Activated CD4-positive, alpha-beta T cell treated with anti-CD3 and anti-CD28 coated beads for 1 hour (primary cell): ENCODE results near the gene TFDP1.

Experiments used
- DNase-seq: peaks from one replicate; pipeline ENCODE4 v3.0.0-alpha.2; 2020

The TFDP1 gene

DNA sequence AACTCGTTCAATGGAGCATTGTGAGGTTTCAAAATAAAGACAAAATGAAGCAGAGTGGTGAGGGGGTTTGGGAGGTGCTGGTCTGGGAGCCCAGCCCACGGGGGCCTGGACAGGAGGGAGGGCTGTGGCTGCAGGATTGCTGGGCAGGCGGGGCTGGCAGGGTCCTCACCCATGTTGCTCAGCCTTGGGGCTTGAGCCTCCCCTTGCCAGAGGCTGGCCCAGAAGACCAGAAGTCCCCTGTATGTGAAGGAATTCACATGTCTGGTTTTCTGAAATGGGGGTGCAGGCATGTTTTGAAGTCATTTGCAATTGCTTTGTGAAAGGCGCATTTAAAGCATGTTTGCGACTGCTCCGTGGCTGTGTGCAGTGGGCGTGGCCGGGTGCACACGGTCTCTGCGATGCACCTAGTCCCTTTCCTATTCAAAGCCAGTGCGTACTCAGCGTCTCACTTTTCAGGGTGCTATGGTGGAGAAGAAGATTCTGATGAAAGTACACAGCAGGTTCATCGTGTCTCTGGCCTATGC is 84.7 kb downstream of the TFDP1 start:
- no peak for DNase-seq

- DNase-seq = no peak
Observed at GRCh38 chr13:113669755-113670341, 85.3 kb downstream of the TFDP1 start.

DNA sequence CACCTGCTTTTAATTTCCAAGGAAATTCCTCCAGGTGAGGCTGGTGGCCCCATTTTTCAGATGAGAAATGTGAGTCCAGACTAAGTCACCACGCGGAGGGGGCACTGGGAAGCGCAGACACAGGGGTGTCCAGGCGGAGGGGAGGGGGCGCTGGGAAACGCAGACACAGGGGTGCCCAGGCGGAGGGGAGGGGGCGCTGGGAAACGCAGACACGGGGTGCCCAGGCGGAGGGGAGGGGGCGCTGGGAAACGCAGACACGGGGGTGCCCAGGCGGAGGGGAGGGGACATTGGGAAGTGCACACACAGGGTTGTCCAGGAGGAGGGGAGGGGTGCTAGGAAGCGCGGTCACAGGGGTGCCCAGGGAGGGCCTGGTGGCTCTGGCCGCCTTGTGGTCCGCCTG is 86.0 kb downstream of the TFDP1 start:
- no peak for DNase-seq

- no peak for DNase-seq
Observed at GRCh38 chr13:113671066-113672001, 86.8 kb downstream of the TFDP1 start.

GRCh38 chr13:113672002-113672651 is 87.6 kb downstream of the TFDP1 start:
- no peak for DNase-seq
